Renal cortex interstitium (tissue), 11 donors: ENCODE measurements around the gene SYPL2. TPM values are rescaled to one million over a fixed set of nuclear protein-coding genes. Genes with fewer than 3 reads are reported as not detected.

Experiments used
- DNase-seq, 11 donors: peaks; one replicate each; pipeline ENCODE4 v3.0.0-alpha.2; 2013; ENCODE audit warnings: low read depth in 9 of 11, low spot score in 4 of 11; ENCODE audit errors: extremely low read depth in 1 of 11
- polyA plus RNA-seq, 3 donors: library from polyadenylated mRNA; unstranded; fragments of 120-200 nt; gene quantifications; one replicate each; pipeline ENCODE4 v1.2.1, GENCODE V29; 2013; ENCODE audit not compliant: insufficient read length in 3 of 3

The SYPL2 gene
- polyA plus RNA-seq, 3 donors, result 8.6 to 15.0 (median 10.8) TPM

- DNase-seq, result no peak
These were observed 63.6 kb downstream of the SYPL2 start for GRCh38 chr1:109529881-109530456.

- DNase-seq, result peak in 2 of 11 donors; percentile 40 to 50
These were observed 64.2 kb downstream of the SYPL2 start for GRCh38 chr1:109530457-109531087.

GRCh38 chr1:109531380-109531779 is 65.0 kb downstream of the SYPL2 start:
- DNase-seq, result no peak

Other genes with a start within 250 kb of the SYPL2 start
- gene CELSR2, start 217.0 kb upstream of the SYPL2 start, polyA plus RNA-seq, result 10 to 100 TPM; 25.6 to 39.5 (median 34.9) TPM
- gene PSRC1, start 183.4 kb upstream of the SYPL2 start, polyA plus RNA-seq, result 10 to 100 TPM; 25.1 to 32.6 (median 27.1) TPM
- under 1 TPM in 2 of 3 donors, not detected in 1; 0.11 to 0.39 TPM for gene MYBPHL, start 159.5 kb upstream of the SYPL2 start, polyA plus RNA-seq
- gene SORT1, start 68.6 kb upstream of the SYPL2 start, polyA plus RNA-seq, result 10 to 100 TPM; 50.9 to 60.4 (median 53.3) TPM
- gene PSMA5, start 40.1 kb upstream of the SYPL2 start, polyA plus RNA-seq, result 100 to 1,000 TPM in 2 of 3 donors, 10 to 100 TPM in 1; 96.1 to 128 (median 106) TPM
- 10 to 100 TPM in 2 of 3 donors, 1 to 10 TPM in 1; 9.5 to 13.2 (median 12.3) TPM for gene ATXN7L2, start 17.4 kb downstream of the SYPL2 start, polyA plus RNA-seq
- 10 to 100 TPM in 1 of 3 donors, 1 to 10 TPM in 2; 8.7 to 10.9 (median 9.5) TPM for gene CYB561D1, start 27.5 kb downstream of the SYPL2 start, polyA plus RNA-seq
- 1 to 10 TPM; 6.2 to 8.1 (median 6.7) TPM for gene AMIGO1, start 43.2 kb downstream of the SYPL2 start, polyA plus RNA-seq
- under 1 TPM; 0.45 to 0.87 (median 0.78) TPM for gene GPR61, start 73.3 kb downstream of the SYPL2 start, polyA plus RNA-seq
- 10 to 100 TPM; 11.7 to 13.5 (median 12.1) TPM for gene GNAI3, start 82.1 kb downstream of the SYPL2 start, polyA plus RNA-seq
- gene GNAT2, start 153.1 kb downstream of the SYPL2 start, polyA plus RNA-seq, result not detected
- 10 to 100 TPM; 46.8 to 65.3 (median 52.0) TPM for gene AMPD2, start 153.3 kb downstream of the SYPL2 start, polyA plus RNA-seq
- 10 to 100 TPM; 57.8 to 63.2 (median 62.2) TPM for gene GSTM4, start 189.6 kb downstream of the SYPL2 start, polyA plus RNA-seq
- 100 to 1,000 TPM; 190 to 270 (median 197) TPM for gene GSTM2, start 201.5 kb downstream of the SYPL2 start, polyA plus RNA-seq
- 100 to 1,000 TPM in 2 of 3 donors, 1 to 10 TPM in 1; 2.9 to 111 (median 105) TPM for gene GSTM1, start 221.3 kb downstream of the SYPL2 start, polyA plus RNA-seq
- gene GSTM5, start 245.7 kb downstream of the SYPL2 start, polyA plus RNA-seq, result 10 to 100 TPM; 42.1 to 65.8 (median 42.5) TPM